ENCODE results near the gene OR11A1. TPM values are rescaled to one million over a fixed set of nuclear protein-coding genes. Genes with fewer than 3 reads are reported as not detected.

The OR11A1 gene
- total and polyA plus RNA-seq, 2 donors (not counting 1 experiment from before 2014, with no cell fraction given): not detected

- no peak for DNase-seq
- H3K27ac Mint-ChIP-seq: no peak overlapping the region
- intact Hi-C loops (cut with micrococcal nuclease): no loop called here
- Histone ChIP-seq H3K4me3 (ENCODE audit: control extremely low read depth in 1 of 5, extremely low read depth in 1 of 5, insufficient read depth in 1 of 5, low read depth in 2 of 5, low read length in 4 of 5) (no peak overlapping the region), H3K9ac (ENCODE audit: low read length) (no peak overlapping the region), H3K9me3 (ENCODE audit: control extremely low read depth in 1 of 3, control insufficient read depth in 2 of 3, insufficient read depth in 1 of 3, low read length in 2 of 3) (no peaks in the 10 kb centered on the region), H3K27me3 (replicated peaks in 1 of 4; ENCODE audit: control extremely low read depth in 1 of 4, control insufficient read depth in 3 of 4, insufficient read depth in 4 of 4, low read length in 3 of 4) (no peaks in the 10 kb centered on the region), H3K4me1 (ENCODE audit: control insufficient read depth in 2 of 2, insufficient read depth in 2 of 2, low read length in 2 of 2) (no peaks in the 10 kb centered on the region), H4K20me1 (ENCODE audit: control insufficient read depth, insufficient read depth, low read length, poor library complexity, severe bottlenecking) (no peaks in the 10 kb centered on the region), H3K36me3 (replicated peaks in 1 of 2; ENCODE audit: control extremely low read depth in 1 of 2, control insufficient read depth in 1 of 2, extremely low read depth in 1 of 2, insufficient read depth in 2 of 2, low read length in 1 of 2) (no peaks in the 10 kb centered on the region), H3K27ac (ENCODE audit: low read length in 2 of 2) (no peak overlapping the region), H2AFZ (ENCODE audit: insufficient read depth, low read depth, low read length, poor library complexity, severe bottlenecking) (no peak overlapping the region), H3K4me2 (replicated peaks; ENCODE audit: low read depth, low read length, poor library complexity, severe bottlenecking) (no peak overlapping the region), H3K79me2 (ENCODE audit: control insufficient read depth, insufficient read depth, low read length) (no peaks in the 10 kb centered on the region)
- ATAC-seq (ENCODE audit: low read depth): no peak
- no peak overlapping the region for H3K4me3 Mint-ChIP-seq
- peaks cover 15% of the 10 kb centered on the region for H3K27me3 Mint-ChIP-seq
- TF ChIP-seq, protein P1, sequence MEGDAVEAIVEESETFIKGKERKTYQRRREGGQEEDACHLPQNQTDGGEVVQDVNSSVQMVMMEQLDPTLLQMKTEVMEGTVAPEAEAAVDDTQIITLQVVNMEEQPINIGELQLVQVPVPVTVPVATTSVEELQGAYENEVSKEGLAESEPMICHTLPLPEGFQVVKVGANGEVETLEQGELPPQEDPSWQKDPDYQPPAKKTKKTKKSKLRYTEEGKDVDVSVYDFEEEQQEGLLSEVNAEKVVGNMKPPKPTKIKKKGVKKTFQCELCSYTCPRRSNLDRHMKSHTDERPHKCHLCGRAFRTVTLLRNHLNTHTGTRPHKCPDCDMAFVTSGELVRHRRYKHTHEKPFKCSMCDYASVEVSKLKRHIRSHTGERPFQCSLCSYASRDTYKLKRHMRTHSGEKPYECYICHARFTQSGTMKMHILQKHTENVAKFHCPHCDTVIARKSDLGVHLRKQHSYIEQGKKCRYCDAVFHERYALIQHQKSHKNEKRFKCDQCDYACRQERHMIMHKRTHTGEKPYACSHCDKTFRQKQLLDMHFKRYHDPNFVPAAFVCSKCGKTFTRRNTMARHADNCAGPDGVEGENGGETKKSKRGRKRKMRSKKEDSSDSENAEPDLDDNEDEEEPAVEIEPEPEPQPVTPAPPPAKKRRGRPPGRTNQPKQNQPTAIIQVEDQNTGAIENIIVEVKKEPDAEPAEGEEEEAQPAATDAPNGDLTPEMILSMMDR (IDR thresholded peaks at IDR 0.05): no peak
- no peak for TF ChIP-seq EZH2 (IDR thresholded peaks at IDR 0.05; ENCODE audit: borderline replicate concordance, insufficient read depth, low read depth, low read length, poor library complexity, severe bottlenecking)
- ChIA-PET CTCF (no interaction called here), POLR2A (no interaction called here)
- no peaks in the 10 kb centered on the region for H3K9me3 Mint-ChIP-seq (ENCODE audit: insufficient read depth)
- H3K4me1 Mint-ChIP-seq: no peaks in the 10 kb centered on the region
- WGBS (ENCODE audit: insufficient coverage): 100% methylated on average over 1 of the region's 2 CpGs
Observed at GRCh38 chr6:29474996-29475395, 18.1 kb upstream of the OR11A1 start.

DNA sequence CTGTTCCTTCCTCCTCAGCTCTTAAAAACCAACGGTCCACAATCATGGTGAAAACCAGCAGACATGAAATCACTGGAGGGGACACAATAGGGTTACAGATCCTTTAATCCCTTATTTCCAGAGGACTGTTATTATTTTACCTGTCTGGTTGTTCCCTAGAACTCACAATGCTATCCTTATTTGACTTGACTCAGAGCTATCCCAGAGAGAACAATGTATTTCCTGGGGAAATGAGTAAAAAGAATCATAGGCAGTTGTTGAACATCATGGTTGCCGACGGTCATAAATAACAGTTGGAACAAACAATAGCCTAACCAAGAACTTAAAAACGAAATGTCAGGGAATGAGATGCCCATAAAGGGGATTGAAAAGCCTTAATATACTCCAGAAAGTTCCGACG, 9.4 kb upstream of the OR11A1 start:
- ChIA-PET CTCF (no interaction called here), POLR2A (no interaction called here)
- Histone ChIP-seq H3K79me2 (ENCODE audit: control insufficient read depth, insufficient read depth, low read length) (no peaks in the 10 kb centered on the region), H4K20me1 (ENCODE audit: control insufficient read depth, insufficient read depth, low read length, poor library complexity, severe bottlenecking) (no peaks in the 10 kb centered on the region), H3K9me3 (ENCODE audit: control extremely low read depth in 1 of 3, control insufficient read depth in 2 of 3, insufficient read depth in 1 of 3, low read length in 2 of 3) (no peaks in the 10 kb centered on the region), H3K4me2 (replicated peaks; ENCODE audit: low read depth, low read length, poor library complexity, severe bottlenecking) (no peak overlapping the region), H3K27me3 (replicated peaks in 1 of 4; ENCODE audit: control extremely low read depth in 1 of 4, control insufficient read depth in 3 of 4, insufficient read depth in 4 of 4, low read length in 3 of 4) (peaks cover 0 to 11% (median 3%) of the 10 kb centered on the region in 4 experiments), H3K9ac (ENCODE audit: low read length) (no peak overlapping the region), H3K4me3 (ENCODE audit: control extremely low read depth in 1 of 5, extremely low read depth in 1 of 5, insufficient read depth in 1 of 5, low read depth in 2 of 5, low read length in 4 of 5) (no peak overlapping the region), H3K36me3 (replicated peaks in 1 of 2; ENCODE audit: control extremely low read depth in 1 of 2, control insufficient read depth in 1 of 2, extremely low read depth in 1 of 2, insufficient read depth in 2 of 2, low read length in 1 of 2) (no peaks in the 10 kb centered on the region), H3K4me1 (ENCODE audit: control insufficient read depth in 2 of 2, insufficient read depth in 2 of 2, low read length in 2 of 2) (no peaks in the 10 kb centered on the region), H3K27ac (ENCODE audit: low read length in 2 of 2) (no peak overlapping the region), H2AFZ (ENCODE audit: insufficient read depth, low read depth, low read length, poor library complexity, severe bottlenecking) (no peak overlapping the region)
- ATAC-seq (ENCODE audit: low read depth) (no peak), DNase-seq (no peak)
- Mint-ChIP-seq H3K27ac (no peak overlapping the region), H3K4me1 (no peaks in the 10 kb centered on the region), H3K9me3 (ENCODE audit: insufficient read depth) (no peaks in the 10 kb centered on the region), H3K27me3 (peaks cover 25% of the 10 kb centered on the region), H3K4me3 (no peak overlapping the region)
- WGBS (ENCODE audit: insufficient coverage): 66% methylated on average over 3 of the region's 6 CpGs
- intact Hi-C loops (cut with micrococcal nuclease): no loop called here
- TF ChIP-seq, protein P1 (IDR thresholded peaks at IDR 0.05): no peak
- no peak for TF ChIP-seq EZH2 (IDR thresholded peaks at IDR 0.05; ENCODE audit: borderline replicate concordance, insufficient read depth, low read depth, low read length, poor library complexity, severe bottlenecking)
